A549 (cell line): Measurements from ENCODE around the gene CXCL12. TPM values are rescaled to one million over a fixed set of nuclear protein-coding genes. Genes with fewer than 3 reads are reported as not detected.

Experiments used
- ATAC-seq, 2 experiments: fragments of 200-7000 bp in 1 of 2; fragments of >200 bp in 1 of 2; cut with Nextera tagmentation in 1 of 2; cut with Tn5 transposase in 1 of 2; 3 replicates each; pipeline versions ENCODE4 v1.8.0 to v1.9.1; 2018 to 2020; ENCODE audit warnings: mild to moderate bottlenecking in 1 of 2, moderate library complexity in 1 of 2
- CTCF ChIA-PET: fragments of 300-600 bp; sonication (Branson Sonifier 250); formaldehyde crosslinking; extraction: SDS; loops from one replicate; lab custom pipeline; 2021; ENCODE audit warnings: antibody characterized with exemption, inconsistent platforms; lab: Yijun Ruan, JAX
- POLR2A ChIA-PET: fragments of 350-600 bp; formaldehyde crosslinking; extraction: SDS; loops from one replicate; lab custom pipeline; 2021; ENCODE audit warnings: antibody characterized with exemption, inconsistent platforms; lab: Yijun Ruan, JAX
- DNase-seq, 2 experiments: peaks; one replicate each; pipeline versions ENCODE4 v3.0.0 to v3.0.0-alpha.2; 2011 to 2016; ENCODE audit warnings: low read depth in 1 of 2, low spot score in 1 of 2
- FAIRE-seq: peaks from 2 replicates; lab custom pipeline; 2011; peaks lifted over from hg19 to GRCh38; lab: Jason Lieb, UNC
- H3K27ac ChIP-seq, 2 experiments: fragments of >200 bp; sonication (Bioruptor Twin); formaldehyde crosslinking; 3 replicates each; pipeline ENCODE4 v1.5.1; 2016 to 2017
- H3K4me1 ChIP-seq: fragments of >200 bp; sonication (Bioruptor Twin); formaldehyde crosslinking; 3 replicates; pipeline ENCODE4 v1.6.1; 2016
- H3K4me2 ChIP-seq: fragments of >200 bp; sonication (Bioruptor Twin); formaldehyde crosslinking; 3 replicates; pipeline ENCODE4 v1.6.1; 2016
- H3K4me3 ChIP-seq: fragments of >200 bp; sonication (Bioruptor Twin); formaldehyde crosslinking; 3 replicates; pipeline ENCODE4 v1.5.1; 2016
- H3K9me3 ChIP-seq: fragments of >200 bp; sonication (Bioruptor Twin); formaldehyde crosslinking; 3 replicates; pipeline ENCODE4 v1.6.1; 2016
- CEBPB ChIP-seq, 2 experiments: fragments of >200 bp in 1 of 2; sonication (Bioruptor Twin) in 1 of 2; formaldehyde crosslinking in 1 of 2; IDR thresholded peaks; 2 replicates each; pipeline ENCODE4 v1.6.1; 2012 to 2016
- CHD4 ChIP-seq: fragments of 200-600 bp; sonication (generic); IDR thresholded peaks from 2 replicates; pipeline ENCODE4 v1.6.1; 2016; ENCODE audit warnings: antibody characterized with exemption, mild to moderate bottlenecking, borderline replicate concordance
- EHF ChIP-seq: fragments of 250-450 bp; sonication (Bioruptor Pico); IDR thresholded peaks from 2 replicates; pipeline ENCODE4 v1.5.0; 2020; ENCODE audit warnings: mild to moderate bottlenecking
- FOSL2 ChIP-seq, 2 experiments: fragments of 450-650 bp in 1 of 2; fragments of >200 bp in 1 of 2; sonication (Bioruptor Twin) in 1 of 2; formaldehyde crosslinking; IDR thresholded peaks; 2 replicates each; pipeline versions ENCODE4 v1.5.0 to v1.6.1; 2016 to 2020; ENCODE audit warnings: mild to moderate bottlenecking in 1 of 2, moderate library complexity in 1 of 2
- HEYL ChIP-seq: fragments of 250-450 bp; sonication (Bioruptor Pico); IDR thresholded peaks from 2 replicates; pipeline ENCODE4 v1.8.0; 2021; ENCODE audit warnings: mild to moderate bottlenecking, moderate library complexity
- KDM1A ChIP-seq: fragments of 200-600 bp; sonication (generic); IDR thresholded peaks from 2 replicates; pipeline ENCODE4 v1.6.1; 2016; ENCODE audit warnings: low read depth, mild to moderate bottlenecking
- KDM5A ChIP-seq: fragments of 200-600 bp; sonication (generic); IDR thresholded peaks from 2 replicates; pipeline ENCODE4 v1.6.1; 2016; ENCODE audit warnings: antibody characterized with exemption, mild to moderate bottlenecking
- NPAS2 ChIP-seq: fragments of 250-450 bp; sonication (Bioruptor Pico); IDR thresholded peaks from 2 replicates; pipeline ENCODE4 v1.8.0; 2022; ENCODE audit warnings: mild to moderate bottlenecking, moderate library complexity, borderline replicate concordance
- NR3C1 ChIP-seq: fragments of >200 bp; sonication (Bioruptor Twin); formaldehyde crosslinking; IDR thresholded peaks from 3 replicates; pipeline ENCODE4 v1.6.1; 2017
- POLR2A ChIP-seq: IDR thresholded peaks from 2 replicates; pipeline ENCODE4 v1.6.1; 2012; ENCODE audit warnings: mild to moderate bottlenecking, low read length
- POLR2AphosphoS2 ChIP-seq: conservative IDR thresholded peaks from 2 replicates; pipeline ENCODE4 v1.6.1; 2012; ENCODE audit warnings: low read length, improper control_type of control experiment, inconsistent platforms
- RAD21 ChIP-seq, 2 experiments: fragments of >200 bp in 1 of 2; sonication (Bioruptor Twin) in 1 of 2; formaldehyde crosslinking in 1 of 2; IDR thresholded peaks in 1 of 2; conservative IDR thresholded peaks in 1 of 2; 2 replicates in 1 of 2; 3 replicates in 1 of 2; pipeline ENCODE4 v1.6.1; 2012 to 2018; ENCODE audit warnings: inconsistent platforms in 1 of 2
- RARB ChIP-seq: fragments of 250-450 bp; sonication (Bioruptor Pico); IDR thresholded peaks from 2 replicates; pipeline ENCODE4 v1.8.0; 2021; ENCODE audit warnings: mild to moderate bottlenecking, moderate library complexity
- RCOR1 ChIP-seq: fragments of 150-350 bp; IDR thresholded peaks from 2 replicates; pipeline ENCODE4 v1.6.1; 2014; ENCODE audit warnings: antibody characterized with exemption, low read length, low read depth
- SMC3 ChIP-seq: fragments of >200 bp; sonication (Bioruptor Twin); formaldehyde crosslinking; IDR thresholded peaks from 3 replicates; pipeline ENCODE4 v1.6.1; 2018; ENCODE audit warnings: inconsistent platforms
- SREBF2 ChIP-seq: fragments of 450-650 bp; IDR thresholded peaks from 2 replicates; pipeline ENCODE4 v1.6.1; 2014; ENCODE audit warnings: mild to moderate bottlenecking, moderate library complexity
- TP53 ChIP-seq: fragments of 250-450 bp; sonication (Bioruptor Pico); IDR thresholded peaks from 2 replicates; pipeline ENCODE4 v1.5.0; 2021; ENCODE audit warnings: mild to moderate bottlenecking, moderate library complexity
- ZNF302 ChIP-seq: fragments of 250-450 bp; sonication (Bioruptor Pico); IDR thresholded peaks from 2 replicates; pipeline ENCODE4 v1.9.0; 2021; ENCODE audit warnings: inconsistent platforms, mild to moderate bottlenecking, moderate library complexity
- WGBS: methylation state at CpG from one replicate; pipeline ENCODE4 v1.1.6; 2017; ENCODE audit errors: missing lambda C conversion rate; 5-methylcytosine and 5-hydroxymethylcytosine counted together
- polyA plus RNA-seq, 4 experiments: library from polyadenylated mRNA; depleted of rRNA in 3 of 4; stranded (reverse); fragments of >200 nt; fragmentation: RNase III in 1 of 4; extraction: RNeasy Plus Mini Kit Qiagen cat#74134 plus additional on column Dnase treatment in 1 of 4; gene quantifications; 2 replicates in 3 of 4; 3 replicates in 1 of 4; pipeline ENCODE4 v1.2.3, GENCODE V29; 2011 to 2017
- TF ChIP-seq, protein P1 (sequence below): fragments of 250-450 bp; sonication (Bioruptor Pico); IDR thresholded peaks from 2 replicates; pipeline ENCODE4 v1.5.0; 2021; ENCODE audit warnings: mild to moderate bottlenecking, moderate library complexity, borderline replicate concordance
- TF ChIP-seq, protein P2 (sequence below): IDR thresholded peaks from 2 replicates; pipeline ENCODE4 v1.6.1; 2012; ENCODE audit warnings: low read depth, borderline replicate concordance
- TF ChIP-seq, protein P3 (sequence below): fragments of 450-650 bp; IDR thresholded peaks from 2 replicates; pipeline ENCODE4 v1.6.1; 2014; ENCODE audit warnings: antibody characterized with exemption
- TF ChIP-seq, protein P4 (sequence below): IDR thresholded peaks from 2 replicates; pipeline ENCODE4 v1.6.1; 2012

The CXCL12 gene
- polyA plus RNA-seq, 2 of the 4 experiments (the other 2 are of a cell fraction), result 0.13 to 0.17 TPM

DNA sequence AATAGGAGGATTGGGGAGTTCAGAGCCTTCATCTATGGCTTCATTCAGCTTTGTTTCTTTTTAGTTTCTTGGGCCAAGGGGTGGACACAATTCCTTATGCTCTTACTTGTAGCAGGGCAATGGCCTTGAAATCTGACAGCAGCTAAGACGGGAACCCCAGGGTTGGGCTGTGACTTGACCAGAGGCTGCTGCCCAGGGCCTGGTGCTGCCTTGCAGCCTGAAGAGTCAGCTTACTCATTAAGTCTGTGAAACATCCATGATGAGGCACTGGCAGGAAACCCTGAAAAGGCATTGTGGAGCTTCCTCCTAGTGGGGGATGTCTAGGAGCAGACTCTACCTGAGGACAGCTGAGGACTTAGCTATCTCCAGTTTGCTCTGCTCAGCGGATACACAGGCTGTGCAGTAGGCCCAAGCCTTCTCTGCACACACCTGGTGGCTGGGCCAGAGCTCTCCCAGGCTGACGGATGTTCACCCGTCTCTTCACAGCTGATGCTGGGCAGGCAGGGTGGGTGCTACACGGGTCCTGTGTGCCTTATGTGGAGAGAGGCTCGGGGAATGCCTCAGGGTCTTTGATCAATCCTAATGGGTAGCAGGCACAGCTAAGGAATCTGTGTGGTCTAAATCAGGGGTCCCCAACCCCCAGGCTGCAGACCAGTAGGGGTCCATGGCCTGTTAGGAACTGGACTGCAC, 17.8 kb downstream of the CXCL12 start:
- Histone ChIP-seq H3K4me3 (no peak overlapping the region), H3K4me1 (no peaks in the 10 kb centered on the region), H3K4me2 (no peak overlapping the region), H3K27ac (no peak overlapping the region), H3K9me3 (no peaks in the 10 kb centered on the region)
- DNase-seq, result no peak
- no peak for ATAC-seq
- POLR2A ChIA-PET, result no interaction called here
- CTCF ChIA-PET, result interaction anchor here (0.8 to 1.3 kb wide), 2 partner anchors 8 to 677 kb away, joined by 3 read pairs; no protein-coding TSS in a partner anchor
- TF ChIP-seq, protein P1, sequence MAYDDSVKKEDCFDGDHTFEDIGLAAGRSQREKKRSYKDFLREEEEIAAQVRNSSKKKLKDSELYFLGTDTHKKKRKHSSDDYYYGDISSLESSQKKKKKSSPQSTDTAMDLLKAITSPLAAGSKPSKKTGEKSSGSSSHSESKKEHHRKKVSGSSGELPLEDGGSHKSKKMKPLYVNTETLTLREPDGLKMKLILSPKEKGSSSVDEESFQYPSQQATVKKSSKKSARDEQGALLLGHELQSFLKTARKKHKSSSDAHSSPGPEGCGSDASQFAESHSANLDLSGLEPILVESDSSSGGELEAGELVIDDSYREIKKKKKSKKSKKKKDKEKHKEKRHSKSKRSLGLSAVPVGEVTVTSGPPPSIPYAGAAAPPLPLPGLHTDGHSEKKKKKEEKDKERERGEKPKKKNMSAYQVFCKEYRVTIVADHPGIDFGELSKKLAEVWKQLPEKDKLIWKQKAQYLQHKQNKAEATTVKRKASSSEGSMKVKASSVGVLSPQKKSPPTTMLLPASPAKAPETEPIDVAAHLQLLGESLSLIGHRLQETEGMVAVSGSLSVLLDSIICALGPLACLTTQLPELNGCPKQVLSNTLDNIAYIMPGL (CRISPR knock-in tag), result no peak
- TF ChIP-seq SREBF2 (no peak), CEBPB (IDR thresholded peaks at IDR 0.05) (no peak), RARB (CRISPR knock-in tag) (no peak), RCOR1 (no peak), POLR2A (no peak), POLR2AphosphoS2 (no peak), FOSL2 (IDR thresholded peaks at IDR 0.05) (no peak), FOSL2 (CRISPR knock-in tag; IDR thresholded peaks at IDR 0.05) (no peak)
- WGBS, result 16% methylated on average over 5 of the region's 6 CpGs
- FAIRE-seq, result no peak

DNA sequence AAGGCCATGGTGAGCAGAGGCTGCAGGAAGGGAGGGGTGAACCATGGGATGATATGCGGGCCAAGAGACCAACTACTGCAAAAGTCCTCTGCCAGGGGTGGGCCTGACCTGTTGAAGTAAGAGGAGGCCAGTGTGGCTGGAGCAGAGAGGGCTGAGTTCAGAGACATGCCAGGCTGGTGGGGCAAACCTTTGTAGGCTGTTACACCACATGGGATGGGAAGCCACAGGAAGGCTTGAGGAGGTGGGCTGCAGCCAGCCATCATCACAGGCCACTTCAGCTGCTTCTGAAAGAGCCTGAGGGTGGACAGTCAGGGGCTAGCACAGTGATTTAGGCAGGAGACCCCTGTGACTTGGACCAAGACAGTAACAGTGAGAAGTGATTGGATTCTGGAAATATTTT, 20.3 kb downstream of the CXCL12 start:
- ChIA-PET CTCF (no interaction called here), POLR2A (no interaction called here)
- FAIRE-seq (no peak), DNase-seq (no peak), ATAC-seq (no peak)
- no peak overlapping the region for H3K27ac ChIP-seq
- H3K4me3 ChIP-seq, result no peak overlapping the region
- no peaks in the 10 kb centered on the region for H3K9me3 ChIP-seq
- TF ChIP-seq, protein P2, sequence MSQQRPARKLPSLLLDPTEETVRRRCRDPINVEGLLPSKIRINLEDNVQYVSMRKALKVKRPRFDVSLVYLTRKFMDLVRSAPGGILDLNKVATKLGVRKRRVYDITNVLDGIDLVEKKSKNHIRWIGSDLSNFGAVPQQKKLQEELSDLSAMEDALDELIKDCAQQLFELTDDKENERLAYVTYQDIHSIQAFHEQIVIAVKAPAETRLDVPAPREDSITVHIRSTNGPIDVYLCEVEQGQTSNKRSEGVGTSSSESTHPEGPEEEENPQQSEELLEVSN, result no peak
- TF ChIP-seq EHF (CRISPR knock-in tag), result no peak
- TF ChIP-seq NPAS2 (CRISPR knock-in tag), result no peak
- TF ChIP-seq KDM1A, result no peak
- no peak for TF ChIP-seq NR3C1
- TF ChIP-seq RCOR1, result no peak
- no peak for TF ChIP-seq SREBF2
- H3K4me1 ChIP-seq, result no peaks in the 10 kb centered on the region
- 20% methylated on average over 1 of the region's 1 CpG for WGBS
- no peak overlapping the region for H3K4me2 ChIP-seq

DNA sequence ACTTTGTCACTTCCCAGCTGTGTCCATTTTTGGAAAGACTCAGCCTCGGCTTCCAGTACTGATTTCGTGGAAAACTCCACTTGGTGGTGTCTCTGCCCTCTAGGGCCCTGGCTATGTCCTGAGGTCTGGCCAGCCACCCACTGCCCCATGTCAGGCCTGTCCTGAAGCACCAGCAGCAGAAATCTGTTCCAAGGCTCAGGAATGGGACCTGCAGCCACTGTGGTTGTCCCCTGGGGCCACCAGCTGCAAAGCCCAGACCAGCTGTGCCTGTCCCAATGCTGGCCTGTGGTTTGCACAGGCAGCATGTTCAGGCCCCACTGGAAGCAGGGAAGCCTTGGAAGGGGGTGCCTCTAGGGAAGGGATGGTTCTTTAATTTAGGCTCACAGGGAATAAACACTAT, 21.2 kb downstream of the CXCL12 start:
- H3K4me1 ChIP-seq, result no peaks in the 10 kb centered on the region
- H3K9me3 ChIP-seq, result no peaks in the 10 kb centered on the region
- DNase-seq, result no peak
- ChIA-PET CTCF (no interaction called here), POLR2A (no interaction called here)
- H3K4me2 ChIP-seq, result no peak overlapping the region
- no peak overlapping the region for H3K4me3 ChIP-seq
- no peak overlapping the region for H3K27ac ChIP-seq
- TF ChIP-seq RAD21 (conservative IDR thresholded peaks at IDR 0.05 in 1 of 2, IDR thresholded peaks at IDR 0.05 in 1 of 2), result no peak
- no peak for TF ChIP-seq SREBF2
- TF ChIP-seq KDM5A, result no peak
- TF ChIP-seq HEYL (CRISPR knock-in tag), result no peak
- no peak for TF ChIP-seq TP53 (CRISPR knock-in tag)
- no peak for TF ChIP-seq FOSL2 (IDR thresholded peaks at IDR 0.05)
- no peak for TF ChIP-seq FOSL2 (CRISPR knock-in tag; IDR thresholded peaks at IDR 0.05)
- no peak for TF ChIP-seq ZNF302 (CRISPR knock-in tag)
- TF ChIP-seq, protein P3, sequence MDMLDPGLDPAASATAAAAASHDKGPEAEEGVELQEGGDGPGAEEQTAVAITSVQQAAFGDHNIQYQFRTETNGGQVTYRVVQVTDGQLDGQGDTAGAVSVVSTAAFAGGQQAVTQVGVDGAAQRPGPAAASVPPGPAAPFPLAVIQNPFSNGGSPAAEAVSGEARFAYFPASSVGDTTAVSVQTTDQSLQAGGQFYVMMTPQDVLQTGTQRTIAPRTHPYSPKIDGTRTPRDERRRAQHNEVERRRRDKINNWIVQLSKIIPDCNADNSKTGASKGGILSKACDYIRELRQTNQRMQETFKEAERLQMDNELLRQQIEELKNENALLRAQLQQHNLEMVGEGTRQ, result no peak
- TF ChIP-seq CHD4, result no peak
- no peak for TF ChIP-seq POLR2AphosphoS2
- TF ChIP-seq RCOR1, result no peak
- TF ChIP-seq SMC3, result no peak
- TF ChIP-seq, protein P4, sequence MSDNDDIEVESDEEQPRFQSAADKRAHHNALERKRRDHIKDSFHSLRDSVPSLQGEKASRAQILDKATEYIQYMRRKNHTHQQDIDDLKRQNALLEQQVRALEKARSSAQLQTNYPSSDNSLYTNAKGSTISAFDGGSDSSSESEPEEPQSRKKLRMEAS, result no peak
- FAIRE-seq, result no peak
- ATAC-seq, result no peak
- WGBS, result 0% methylated on average over 2 of the region's 2 CpGs
